AG09309 (cell line): ENCODE results near the gene HOMER1.

ENCODE experiments used
- DNase-seq: peaks from one replicate; pipeline ENCODE4 v3.0.0-alpha.2; 2010; ENCODE audit warnings: low read depth
- H3K4me3 ChIP-seq: 2 replicates; pipeline ENCODE4 v1.5.1; 2011; ENCODE audit warnings: mild to moderate bottlenecking, low read depth, low read length, moderate library complexity; ENCODE audit not compliant: control insufficient read depth
- TF ChIP-seq, protein P1 (sequence below): IDR thresholded peaks from 2 replicates; pipeline ENCODE4 v1.5.1; 2011; ENCODE audit warnings: mild to moderate bottlenecking, low read depth, low read length, inconsistent platforms; ENCODE audit not compliant: insufficient read depth, control insufficient read depth; ENCODE audit errors: missing control alignments

Gene HOMER1

DNA sequence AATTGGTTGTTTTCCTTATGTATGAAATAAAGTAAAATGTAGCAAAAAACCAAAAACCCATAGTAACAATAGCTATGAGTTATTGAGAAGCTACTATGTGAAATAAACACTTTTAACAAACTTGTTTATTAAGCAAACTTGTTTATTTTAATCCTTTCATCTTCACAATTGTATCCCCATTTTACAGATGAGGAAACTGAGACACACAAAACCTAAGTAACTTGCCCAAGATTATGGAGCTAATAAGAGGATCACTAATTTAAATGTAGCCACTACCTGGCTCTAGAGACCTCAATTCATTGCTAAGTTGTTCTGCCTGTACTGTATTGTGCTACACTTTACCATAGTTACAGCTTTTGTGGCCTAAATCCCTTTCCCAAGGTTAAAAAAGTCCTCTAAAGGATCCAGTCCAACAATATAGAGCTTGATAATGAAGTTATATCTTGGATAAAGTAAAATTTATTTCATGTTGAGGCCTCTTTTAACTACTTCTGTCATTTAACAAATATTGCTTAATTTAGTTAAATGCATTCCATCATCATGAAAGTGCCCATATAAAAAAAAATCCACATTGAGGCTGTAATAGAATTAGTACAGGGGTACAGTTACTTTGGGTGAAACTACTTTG, 22.1 kb downstream of the HOMER1 start:
- DNase-seq, result no peak
- H3K4me3 ChIP-seq, result no peak overlapping the region
- TF ChIP-seq, protein P1, sequence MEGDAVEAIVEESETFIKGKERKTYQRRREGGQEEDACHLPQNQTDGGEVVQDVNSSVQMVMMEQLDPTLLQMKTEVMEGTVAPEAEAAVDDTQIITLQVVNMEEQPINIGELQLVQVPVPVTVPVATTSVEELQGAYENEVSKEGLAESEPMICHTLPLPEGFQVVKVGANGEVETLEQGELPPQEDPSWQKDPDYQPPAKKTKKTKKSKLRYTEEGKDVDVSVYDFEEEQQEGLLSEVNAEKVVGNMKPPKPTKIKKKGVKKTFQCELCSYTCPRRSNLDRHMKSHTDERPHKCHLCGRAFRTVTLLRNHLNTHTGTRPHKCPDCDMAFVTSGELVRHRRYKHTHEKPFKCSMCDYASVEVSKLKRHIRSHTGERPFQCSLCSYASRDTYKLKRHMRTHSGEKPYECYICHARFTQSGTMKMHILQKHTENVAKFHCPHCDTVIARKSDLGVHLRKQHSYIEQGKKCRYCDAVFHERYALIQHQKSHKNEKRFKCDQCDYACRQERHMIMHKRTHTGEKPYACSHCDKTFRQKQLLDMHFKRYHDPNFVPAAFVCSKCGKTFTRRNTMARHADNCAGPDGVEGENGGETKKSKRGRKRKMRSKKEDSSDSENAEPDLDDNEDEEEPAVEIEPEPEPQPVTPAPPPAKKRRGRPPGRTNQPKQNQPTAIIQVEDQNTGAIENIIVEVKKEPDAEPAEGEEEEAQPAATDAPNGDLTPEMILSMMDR, result no peak

DNA sequence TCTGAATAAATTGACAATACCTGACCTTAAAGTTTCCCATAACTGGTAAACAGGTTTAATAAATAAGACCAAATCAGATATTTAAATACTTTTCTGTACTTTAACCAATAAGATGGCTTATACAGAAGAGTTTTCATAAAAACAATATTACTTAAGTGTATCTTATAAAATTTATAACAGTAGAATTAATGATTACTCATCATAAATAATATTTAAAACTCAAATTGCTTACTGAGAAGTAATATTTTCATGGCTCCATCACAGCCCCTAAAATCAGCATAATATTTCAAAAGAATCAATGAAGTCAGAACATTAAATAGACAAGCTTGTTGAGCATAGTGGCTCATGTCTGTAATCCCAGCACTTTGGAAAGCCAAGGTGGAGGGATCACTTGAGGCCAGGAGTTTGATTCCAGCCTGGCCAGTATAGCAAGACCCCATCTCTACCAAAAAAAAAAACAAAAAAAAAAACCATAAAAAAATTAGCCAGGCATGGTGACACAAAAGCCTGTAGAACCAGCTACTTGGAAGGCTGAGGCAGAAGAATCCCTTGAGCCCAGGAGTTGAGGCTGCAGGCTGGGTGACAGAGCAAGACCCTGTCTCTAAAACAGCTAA, 23.5 kb downstream of the HOMER1 start:
- DNase-seq, result no peak
- TF ChIP-seq, protein P1, result no peak
- H3K4me3 ChIP-seq, result no peak overlapping the region

DNA sequence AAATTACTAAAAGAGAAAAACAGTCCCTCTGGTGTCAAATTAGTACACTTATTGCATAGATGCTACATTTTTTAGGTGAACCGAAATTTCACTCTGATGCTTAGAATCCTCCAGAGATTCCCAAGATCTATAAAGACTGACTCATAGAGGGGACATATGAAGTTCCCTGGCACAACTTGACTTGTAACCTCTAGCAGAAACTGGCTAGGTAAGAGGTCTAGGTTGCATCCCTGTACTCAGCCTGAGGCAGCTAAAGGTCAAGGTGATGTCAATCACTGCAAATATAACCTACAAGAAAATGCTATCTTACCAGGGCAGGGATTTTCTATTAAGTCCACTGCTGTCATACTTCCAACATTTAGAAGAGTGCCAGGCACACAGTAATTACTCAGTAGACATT, 24.2 kb downstream of the HOMER1 start:
- TF ChIP-seq, protein P1, result no peak
- H3K4me3 ChIP-seq, result no peak overlapping the region
- DNase-seq, result no peak

GRCh38 chr5:79488775-79489174, 25.2 kb downstream of the HOMER1 start:
- peak; percentile 28 for DNase-seq
- TF ChIP-seq, protein P1, result no peak
- H3K4me3 ChIP-seq, result no peak overlapping the region

DNA sequence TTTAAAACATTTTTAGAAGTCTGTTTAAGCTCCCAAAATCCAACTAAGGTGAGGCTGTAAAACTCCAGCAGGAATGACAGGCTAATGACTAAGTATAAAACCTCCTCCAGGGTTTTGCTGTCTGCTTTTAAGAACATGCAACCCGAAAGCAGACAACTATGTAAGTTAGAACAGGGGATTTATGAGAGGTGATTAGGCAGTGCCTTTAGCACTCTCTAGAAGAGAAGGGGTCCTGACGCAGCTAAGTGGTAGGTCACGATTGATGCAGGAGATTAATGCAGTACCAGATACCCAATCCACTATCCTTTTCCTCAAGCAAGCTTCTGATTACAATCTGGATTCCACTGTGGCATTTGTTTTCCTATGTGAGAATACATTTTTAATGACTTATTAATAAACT, 25.9 kb downstream of the HOMER1 start:
- no peak for DNase-seq
- no peak overlapping the region for H3K4me3 ChIP-seq
- TF ChIP-seq, protein P1, result no peak

DNA sequence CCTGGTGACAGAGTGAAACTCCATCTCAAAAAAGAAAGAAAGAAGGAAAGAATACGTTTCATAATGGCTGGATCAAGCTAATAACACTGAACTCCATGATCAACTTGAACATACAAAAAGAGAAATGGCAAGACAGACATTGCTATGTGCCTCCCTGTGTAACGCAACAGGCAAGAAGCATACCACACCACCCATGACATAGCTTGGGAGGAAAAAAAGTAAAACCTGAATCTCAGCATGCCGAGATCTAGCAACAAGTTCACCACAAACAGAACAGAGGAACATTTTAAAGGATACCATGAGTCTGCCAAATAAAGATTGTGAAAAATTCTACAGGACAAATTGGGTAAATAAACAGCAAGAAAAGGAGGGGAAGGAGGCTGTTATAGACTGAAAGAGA, 26.7 kb downstream of the HOMER1 start:
- no peak for DNase-seq
- TF ChIP-seq, protein P1, result no peak
- no peak overlapping the region for H3K4me3 ChIP-seq
